HG03196 (cell line): Measurements from ENCODE around the gene KRTAP10-6.
"Not testable (repeated sequence)": the region's sequence is repeated elsewhere in the genome, so short reads cannot be mapped to it uniquely, and the experiment has no call there.

ENCODE experiments used
- ATAC-seq: cut with Tn5 transposase; IDR thresholded peaks from one replicate; pipeline ENCODE4 v1.9.1; 2021; ENCODE audit not compliant: unreplicated experiment

Gene KRTAP10-6

DNA sequence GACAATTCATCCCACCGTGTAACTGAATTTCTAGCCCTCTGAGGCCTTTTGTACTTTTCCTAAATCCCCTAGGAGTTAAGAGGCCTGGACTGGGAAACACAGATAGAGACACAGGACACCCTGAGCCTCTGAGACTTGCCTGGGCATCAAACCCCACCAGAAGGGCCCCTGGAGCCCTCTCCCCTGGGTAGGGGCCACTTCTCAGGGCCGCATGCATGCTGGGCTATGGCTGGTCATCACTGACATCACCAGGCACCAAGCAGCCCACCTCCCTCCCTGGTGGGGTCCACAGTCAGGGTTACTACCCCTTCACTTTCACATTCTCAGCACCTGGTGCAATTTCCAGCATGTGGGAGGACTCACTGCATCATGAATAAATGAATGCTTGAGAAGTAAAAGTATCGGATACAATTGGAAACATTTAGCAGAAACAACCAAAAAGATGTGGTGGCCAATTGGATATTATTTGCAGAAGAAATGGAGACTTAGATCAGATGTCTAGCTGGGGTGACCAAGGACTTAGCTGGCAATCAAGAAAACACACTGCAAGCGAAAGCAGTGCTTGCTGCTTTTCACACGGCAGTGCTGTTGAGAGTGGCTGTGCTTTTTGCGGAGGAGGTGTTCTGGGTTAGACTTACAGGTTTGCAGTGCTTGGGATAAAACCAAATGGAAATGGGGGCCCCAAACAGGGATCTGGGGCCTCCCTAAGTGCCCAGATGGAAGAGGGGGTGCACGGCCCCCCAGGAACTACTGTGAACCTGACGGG, 7.1 kb upstream of the KRTAP10-6 start:
- ATAC-seq, result no peak

DNA sequence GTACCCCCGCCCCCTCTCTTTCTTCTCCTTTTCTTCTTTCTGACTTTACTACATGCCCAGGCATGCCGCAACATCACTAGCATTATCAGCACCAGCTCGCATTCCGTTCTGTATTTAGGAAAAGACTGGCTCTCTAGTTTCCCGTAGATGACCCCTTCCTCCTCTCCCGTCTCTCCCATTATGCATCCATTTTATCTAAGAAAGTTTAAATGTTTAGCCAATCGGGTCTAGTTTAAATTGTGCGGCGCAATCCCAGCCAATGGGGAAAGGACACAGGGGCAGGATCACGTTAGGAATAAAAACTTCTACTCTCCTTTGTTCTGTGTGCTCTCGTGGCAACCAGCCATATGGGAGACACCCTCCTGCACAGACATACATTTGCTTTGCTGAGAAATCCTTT, 5.8 kb upstream of the KRTAP10-6 start:
- ATAC-seq, result no peak

DNA sequence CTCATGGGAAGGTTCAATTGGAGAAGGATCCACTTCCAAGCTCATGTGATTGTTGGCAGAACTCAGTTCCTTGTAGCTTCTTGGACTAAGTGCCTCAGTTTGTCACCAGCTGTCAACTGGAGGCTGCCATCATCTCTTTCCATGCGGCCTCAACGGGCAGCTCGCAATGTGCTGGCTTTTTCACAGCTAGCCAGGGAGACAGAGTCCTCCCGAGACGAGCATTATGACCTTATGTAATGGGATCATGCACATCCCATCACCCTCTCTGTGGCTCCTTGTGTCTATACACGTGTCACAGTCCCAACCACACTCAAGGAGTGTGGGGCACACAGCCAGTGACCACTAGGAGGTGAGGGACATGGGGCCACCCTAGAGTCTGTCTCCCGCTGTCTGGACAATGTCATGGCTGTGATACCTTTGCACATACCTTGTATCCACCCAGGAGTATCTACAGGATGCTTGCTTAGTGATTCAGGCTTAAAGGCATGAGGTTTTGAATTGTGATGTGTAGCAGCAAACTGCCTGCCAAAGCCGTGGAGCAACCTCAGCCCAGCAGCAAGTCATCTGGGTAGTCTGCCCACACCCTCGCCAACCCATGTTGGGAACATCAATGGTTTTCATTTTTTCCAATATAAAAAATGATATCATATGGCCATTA, 3.9 kb upstream of the KRTAP10-6 start:
- ATAC-seq, result no peak

DNA sequence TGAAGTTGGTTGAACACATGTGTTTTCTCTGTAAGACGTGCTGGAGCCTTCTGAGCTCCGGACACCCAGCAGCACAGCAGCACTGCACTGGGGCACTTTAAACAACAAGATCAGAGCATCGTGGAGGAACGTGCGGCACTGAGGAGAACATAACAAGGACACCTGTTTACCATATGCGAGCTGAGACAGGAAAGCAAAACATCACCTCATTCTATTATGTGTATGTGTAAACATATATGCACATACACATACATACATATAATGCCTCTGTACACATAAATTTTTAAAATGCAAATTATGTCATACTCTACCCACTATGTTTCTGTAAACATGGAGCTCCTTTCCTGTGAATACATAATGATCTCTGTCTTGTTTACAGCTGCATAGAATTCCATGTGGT, 3.2 kb upstream of the KRTAP10-6 start:
- ATAC-seq, result no peak

DNA sequence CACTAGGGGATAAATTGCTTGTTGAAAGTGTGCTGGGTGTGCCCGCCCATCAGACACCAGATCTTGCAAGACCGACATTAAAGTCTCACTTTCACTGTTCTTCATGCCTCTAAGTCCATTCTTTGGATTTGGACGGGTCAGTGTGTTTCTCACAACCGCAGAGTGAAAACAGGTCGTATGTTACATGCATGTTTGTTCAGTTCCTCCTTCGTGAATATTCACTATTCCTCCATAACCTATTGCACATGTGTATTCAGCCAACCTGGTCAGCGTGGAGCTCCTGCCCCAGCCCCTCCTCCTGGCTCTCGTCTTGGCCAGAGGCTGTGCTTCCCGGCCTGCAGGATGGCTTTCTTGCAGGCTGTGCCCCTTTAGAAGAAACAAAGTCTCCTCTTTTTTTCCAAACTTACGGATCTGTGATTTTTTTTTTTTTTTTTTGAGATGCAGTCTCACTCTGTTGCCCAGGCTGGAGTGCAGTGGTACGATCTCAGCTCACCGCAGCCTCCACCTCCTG, 2.2 kb upstream of the KRTAP10-6 start:
- no peak for ATAC-seq

DNA sequence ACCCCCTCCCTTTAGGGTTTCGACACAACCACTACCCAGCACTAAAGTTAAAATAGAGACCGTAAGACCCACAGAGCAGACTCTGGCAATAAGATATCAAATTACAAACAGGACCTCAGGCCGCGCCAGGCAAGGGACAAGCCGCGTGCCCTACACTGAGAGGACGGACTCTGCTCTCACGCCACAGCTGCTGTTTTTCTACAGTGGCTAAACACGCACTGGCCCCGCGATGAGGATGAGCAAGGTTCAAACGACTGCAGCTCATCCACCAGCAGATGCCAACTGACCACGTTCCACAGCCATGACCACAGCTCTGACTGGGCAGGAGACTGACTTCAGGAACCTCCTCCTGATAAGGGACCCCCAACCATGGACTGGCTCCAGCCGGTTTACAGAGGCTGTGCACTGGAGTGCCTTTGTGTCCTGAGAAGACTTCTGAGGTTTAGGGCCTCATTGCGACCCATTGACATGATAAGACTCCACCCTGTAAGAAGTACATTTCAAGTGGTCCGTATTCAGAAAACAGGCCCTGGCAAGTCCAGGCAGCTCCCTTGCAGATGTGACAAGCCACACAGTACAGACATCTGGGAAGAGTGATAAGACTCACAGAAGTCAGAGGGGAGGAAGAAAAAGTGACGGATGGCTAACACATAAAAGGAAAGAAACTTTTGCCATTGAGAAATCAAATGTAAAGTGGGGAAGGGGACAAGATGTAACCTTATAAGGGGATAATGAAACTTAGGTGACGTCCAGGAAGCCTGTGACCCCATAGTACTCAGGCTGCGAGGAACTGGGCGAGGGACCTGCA, 1.5 kb upstream of the KRTAP10-6 start:
- no peak for ATAC-seq

DNA sequence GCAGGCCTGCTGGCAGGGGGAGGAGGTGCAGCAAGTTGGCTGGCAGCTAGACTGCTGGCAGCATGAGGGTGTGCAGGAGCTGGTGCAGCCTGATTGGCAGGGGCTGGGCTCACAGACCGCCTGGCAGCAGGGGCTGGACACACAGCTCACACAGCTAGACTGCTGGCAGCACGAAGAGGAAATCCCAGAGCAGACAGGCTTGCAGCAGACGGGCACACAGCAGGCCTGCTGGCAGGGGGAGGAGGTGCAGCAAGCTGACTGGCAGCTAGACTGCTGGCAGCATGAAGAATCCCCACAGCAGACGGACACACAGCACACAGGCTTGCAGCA, 539 bp downstream of the KRTAP10-6 start:
- ATAC-seq, result not testable (repeated sequence)

DNA sequence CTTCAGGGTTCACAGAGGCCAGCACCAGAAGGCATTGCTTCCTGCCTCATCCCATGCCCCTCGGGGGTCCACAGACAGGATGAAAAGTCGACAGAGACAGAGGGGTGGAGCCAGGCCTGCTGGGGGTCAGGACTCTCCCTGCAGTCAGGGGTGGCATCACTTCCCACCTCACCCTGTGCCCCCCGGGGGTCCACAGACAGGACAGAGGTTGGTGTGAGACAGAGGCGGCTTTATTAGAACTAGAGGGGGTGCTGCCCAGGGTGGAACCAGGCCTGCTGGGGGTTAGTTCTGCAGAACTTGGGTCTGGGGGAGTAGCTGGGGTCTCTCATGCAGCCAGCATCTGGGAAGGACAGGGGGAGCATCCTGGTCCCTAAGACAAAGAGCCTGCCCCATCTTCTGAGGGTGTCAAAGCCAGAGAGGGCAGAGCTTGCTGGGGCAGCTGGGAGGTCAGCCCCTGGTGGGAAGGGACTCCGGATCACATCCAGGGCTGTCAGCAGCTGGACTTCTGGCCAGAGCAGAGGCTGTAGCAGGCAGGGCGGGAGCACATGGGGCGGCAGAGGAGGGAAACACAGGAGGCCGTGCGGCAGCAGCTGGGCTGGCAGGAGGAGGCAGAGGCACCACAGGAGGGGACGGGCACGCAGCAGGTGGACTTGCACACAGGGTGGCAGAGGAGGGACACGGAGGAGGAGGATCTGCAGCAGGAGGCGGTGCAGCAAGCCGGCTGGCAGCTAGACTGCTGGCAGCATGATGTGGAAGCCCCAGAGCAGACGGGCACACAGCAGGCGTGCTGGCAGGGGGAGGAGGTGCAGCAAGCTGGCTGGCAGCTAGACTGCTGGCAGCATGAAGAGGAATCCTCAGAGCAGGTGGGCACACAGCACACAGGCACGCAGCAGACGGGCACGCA, 1.2 kb downstream of the KRTAP10-6 start:
- not testable (repeated sequence) for ATAC-seq

DNA sequence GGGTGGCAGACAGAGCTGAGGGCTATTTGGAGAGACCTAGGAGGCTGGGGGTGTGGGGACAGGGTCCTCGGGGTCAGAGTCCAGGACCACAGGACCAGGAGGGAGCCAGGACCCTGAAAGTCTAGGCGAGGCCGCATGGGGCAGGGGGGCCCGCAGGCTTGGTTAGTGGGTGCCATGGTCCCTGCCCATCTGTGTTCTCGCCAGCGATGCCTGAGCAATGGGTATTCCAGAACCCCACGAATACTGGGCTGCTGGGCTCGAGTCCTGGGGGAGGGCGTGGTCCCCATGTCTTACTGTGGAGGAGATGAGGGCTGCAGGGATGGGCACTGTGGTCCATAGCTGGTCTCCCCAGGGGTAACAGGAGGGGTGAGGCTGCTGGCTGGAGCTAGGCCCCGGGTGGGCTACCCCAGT, 2.0 kb downstream of the KRTAP10-6 start:
- ATAC-seq, result no peak

DNA sequence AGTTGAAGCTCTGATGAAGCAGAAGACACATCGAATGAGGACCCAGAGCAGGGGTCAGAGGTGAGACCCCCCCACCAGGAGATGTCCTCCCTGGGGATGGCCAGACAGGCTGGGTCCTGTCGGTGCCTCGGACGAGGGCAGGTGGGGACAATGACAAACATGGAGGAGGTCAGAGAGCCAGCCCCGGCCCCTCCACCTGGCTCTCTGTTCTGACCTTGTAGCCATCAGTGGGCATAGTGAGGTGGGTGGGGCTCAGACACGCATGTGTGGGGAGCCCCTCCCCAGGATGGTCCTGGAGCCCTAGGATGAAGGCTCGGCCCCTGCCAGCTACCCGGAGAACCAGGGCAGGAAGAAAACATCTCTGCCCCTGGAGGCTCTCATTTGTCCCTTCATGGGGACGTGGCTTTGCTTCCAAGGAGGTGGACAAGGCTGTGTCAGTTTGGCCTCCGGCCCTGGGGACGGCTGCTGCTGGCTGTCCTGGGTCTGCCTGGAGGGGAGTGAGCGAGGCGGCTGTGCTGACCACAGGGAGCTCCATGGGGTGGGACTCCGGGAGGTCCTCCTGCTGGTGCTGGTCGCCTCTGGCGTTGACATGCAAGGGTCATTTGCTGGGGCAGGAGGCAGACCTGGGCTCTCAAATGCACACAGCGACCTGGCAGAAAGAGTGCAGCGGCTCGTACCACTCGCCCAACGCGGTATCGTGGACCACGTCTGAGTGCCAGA, 2.6 kb downstream of the KRTAP10-6 start:
- ATAC-seq, result no peak

DNA sequence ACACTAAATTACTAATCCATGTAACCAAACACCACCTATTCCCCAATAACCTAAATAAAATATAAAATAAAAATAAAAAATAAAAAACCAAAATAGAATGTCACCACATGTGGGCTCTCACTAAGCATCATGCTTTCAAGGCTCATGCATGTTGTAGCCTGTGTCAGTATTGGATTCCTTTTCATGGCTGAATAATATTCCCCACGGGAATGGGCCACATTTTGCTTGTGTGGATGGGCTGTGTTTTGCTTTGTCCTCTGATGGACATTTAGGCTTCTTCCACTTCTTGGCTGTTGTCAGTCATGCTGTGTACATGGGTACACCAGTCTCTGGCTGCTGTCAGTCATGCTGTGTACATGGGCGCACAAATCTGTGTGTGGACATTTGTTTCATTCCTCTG, 3.2 kb downstream of the KRTAP10-6 start:
- ATAC-seq, result no peak

DNA sequence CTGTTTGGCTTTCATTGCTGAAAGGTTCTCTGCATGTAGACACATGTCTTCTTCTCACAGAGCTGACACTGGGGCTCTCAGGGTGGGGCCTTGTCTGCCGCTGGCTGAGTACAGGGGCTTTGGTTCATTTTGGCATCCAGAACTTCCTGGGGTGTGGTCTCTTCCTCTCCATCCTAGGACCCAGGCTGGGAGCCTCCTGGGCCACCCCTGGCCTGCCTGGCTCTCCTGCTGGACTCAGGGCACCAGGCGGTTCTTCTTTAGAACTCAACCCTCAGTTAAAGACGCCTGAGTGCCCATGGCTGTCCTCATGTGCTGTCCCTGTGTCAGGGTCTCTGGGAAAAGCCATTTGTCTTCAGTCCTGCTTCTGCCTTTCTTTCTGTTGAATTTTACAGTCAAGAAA, 6.4 kb downstream of the KRTAP10-6 start:
- no peak for ATAC-seq

DNA sequence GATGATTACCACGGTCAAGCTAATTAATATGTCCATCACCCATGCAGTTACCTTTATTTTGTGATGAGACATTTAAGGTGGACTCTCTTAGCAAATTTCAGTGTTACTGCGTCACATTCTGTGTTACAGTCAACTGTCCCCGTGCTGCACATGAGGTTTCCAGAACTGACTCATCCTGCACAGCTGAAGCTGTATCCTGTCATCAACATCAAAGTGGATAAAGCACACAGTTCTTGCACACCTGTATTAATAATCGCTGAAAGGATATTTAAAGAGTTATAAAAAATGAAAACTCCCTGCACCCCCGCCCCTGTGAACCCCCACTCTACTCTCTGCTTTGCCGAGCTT, 8.5 kb downstream of the KRTAP10-6 start:
- no peak for ATAC-seq

DNA sequence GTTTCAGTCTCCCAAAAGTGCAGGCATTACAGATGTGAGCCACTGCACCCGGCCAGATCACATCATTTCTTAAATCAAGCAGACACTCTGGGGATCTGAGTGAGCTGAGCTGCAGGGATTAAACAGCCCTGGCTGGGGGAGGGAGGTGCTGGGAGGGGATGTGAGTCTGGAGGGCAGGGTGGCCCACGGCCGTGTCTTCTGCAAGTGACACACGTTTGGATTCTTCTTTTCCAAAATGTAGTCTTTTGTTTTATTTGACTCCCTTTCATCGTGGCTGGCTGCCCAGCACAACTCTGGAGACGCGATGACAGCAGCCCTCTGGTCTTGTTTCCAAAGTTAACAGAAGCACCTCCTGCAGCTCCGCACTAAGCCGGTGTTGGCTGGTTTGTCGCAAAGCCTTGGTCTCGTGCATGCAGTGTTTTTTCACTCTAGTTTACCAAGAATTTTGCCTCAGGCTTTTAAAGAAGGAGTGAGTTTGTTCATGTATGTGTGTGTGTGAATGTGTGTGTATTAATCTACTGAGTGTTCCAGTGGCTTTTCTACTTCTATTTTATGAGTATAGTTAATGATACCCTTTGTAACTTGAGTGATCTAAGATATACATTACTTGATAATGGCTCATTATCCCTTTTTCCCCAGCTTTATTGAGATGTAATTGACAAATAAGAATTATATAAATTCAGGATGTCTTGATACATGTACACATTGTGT, 9.1 kb downstream of the KRTAP10-6 start:
- no peak for ATAC-seq

DNA sequence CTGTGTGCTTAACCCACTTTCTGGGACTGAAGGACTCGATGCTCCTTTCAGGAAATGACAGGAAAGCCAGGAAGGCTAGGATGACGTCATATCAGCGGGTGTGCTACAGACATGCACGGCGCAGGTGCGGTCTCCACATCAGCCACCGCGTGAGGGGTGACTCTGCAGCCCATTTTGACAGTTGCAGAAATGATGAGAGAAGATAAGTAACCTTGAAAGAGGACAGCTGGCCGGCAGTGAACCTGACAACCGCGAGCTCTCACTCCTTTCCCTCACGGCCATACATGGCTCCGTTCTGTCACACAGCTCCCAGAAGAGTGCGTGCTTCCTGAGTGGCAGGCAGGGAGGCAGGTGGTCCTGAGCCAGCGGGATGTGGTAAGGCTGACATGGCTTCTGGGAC, 10.2 kb downstream of the KRTAP10-6 start:
- no peak for ATAC-seq

DNA sequence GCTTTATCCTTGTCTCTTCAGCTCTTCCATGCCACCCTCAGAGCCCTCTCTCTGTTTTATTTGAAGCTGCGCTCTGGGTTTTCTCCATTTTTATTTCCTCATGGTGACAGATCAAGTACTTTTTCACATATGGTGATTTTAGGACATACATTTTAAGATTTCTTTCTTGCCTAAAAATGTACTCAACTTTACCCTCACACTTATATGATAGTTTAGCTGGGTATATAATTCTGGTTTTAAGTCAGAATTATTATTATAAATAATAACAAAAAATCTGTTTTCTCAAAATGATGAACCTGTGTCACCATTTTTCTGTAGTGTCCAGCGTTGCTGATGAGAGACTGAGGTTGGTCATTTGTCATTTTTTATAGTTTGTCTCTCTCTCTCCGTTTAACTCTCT, 11.1 kb downstream of the KRTAP10-6 start:
- ATAC-seq, result no peak

DNA sequence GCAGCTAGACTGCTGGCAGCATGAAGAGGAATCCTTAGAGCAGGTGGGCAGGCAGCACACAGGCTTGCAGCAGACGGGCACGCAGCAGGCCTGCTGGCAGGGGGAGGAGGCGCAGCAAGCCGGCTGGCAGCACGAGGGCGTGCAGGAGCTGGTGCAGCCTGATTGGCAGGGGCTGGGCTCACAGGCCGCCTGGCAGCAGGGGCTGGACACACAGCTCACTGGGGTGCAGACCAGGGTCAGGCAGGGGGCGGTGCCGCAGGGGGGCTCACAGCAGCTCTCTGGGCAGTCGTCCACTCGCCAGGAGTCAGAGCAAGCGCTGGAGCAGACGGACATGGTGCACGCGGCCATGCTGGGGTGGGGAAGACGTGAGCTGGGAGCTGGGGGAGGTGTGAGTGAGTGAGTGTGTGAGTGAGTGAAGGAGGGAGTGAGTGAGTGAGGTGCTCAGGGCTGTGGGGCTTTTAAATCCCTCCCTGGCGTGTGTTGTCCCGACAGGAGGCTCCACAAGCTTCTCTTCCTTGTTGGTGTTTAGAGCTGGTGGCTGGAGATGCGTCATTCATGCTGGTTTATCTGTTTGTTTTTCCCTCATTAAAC, 12.0 kb downstream of the KRTAP10-6 start, which contains the start of gene KRTAP10-5:
TSS of gene KRTAP10-5 (minus strand) at position 374 of the 591 bp plus-strand sequence. CDS start at position 348, 26 bp downstream.
- ATAC-seq, result not testable (repeated sequence)

DNA sequence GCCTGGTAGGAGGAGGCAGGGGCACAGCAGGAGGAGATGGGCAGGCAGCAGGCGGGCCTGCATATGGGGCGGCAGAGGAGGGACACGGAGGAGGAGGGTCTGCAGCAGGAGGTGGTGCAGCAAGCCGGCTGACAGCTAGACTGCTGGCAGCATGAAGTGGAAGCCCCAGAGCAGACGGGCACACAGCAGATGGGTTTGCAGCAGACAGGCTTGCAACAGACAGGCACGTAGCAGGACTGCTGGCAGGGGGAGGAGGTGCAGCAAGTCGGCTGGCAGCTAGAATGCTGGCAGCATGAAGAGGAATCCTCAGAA, 12.5 kb downstream of the KRTAP10-6 start:
- no peak for ATAC-seq
